ENCODE measurements around the gene VTCN1.

DNA sequence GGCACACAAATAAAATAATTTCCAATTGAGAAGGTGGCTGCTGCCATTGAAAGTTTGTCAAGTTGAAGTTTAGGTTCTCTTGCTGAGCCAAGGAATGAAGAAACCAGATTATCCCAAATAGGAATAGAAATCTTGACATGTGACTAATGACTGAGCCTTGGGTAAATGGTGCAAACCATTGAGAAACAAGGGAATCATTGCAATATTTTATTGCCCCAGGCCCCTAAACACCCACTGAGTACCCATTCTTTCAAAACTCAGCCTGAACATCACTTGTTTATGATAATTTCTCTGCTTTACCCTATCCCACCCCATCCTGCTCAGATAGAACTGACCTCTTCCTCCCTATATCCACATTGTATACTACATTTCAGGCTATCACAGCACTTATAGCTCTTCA lies 46.6 kb upstream of the VTCN1 start:
- TF ChIP-seq, protein P1, sequence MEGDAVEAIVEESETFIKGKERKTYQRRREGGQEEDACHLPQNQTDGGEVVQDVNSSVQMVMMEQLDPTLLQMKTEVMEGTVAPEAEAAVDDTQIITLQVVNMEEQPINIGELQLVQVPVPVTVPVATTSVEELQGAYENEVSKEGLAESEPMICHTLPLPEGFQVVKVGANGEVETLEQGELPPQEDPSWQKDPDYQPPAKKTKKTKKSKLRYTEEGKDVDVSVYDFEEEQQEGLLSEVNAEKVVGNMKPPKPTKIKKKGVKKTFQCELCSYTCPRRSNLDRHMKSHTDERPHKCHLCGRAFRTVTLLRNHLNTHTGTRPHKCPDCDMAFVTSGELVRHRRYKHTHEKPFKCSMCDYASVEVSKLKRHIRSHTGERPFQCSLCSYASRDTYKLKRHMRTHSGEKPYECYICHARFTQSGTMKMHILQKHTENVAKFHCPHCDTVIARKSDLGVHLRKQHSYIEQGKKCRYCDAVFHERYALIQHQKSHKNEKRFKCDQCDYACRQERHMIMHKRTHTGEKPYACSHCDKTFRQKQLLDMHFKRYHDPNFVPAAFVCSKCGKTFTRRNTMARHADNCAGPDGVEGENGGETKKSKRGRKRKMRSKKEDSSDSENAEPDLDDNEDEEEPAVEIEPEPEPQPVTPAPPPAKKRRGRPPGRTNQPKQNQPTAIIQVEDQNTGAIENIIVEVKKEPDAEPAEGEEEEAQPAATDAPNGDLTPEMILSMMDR (IDR thresholded peaks at IDR 0.05) = no peak
- TF ChIP-seq POLR2A (IDR thresholded peaks at IDR 0.05) (no peak), POLR2AphosphoS5 (IDR thresholded peaks at IDR 0.05) (no peak)

Data from prostate gland (tissue), 2 donors.